OCI-LY3 (cell line): Measurements from ENCODE around the gene CNIH4.

Experiments
- H2AFZ ChIP-seq: fragments of 200-600, 300-600 bp; shearing (Covaris generic); 2 replicates; pipeline ENCODE4 v1.6.0; 2014; ENCODE audit warnings: antibody characterized with exemption, low read depth, low read length
- H3K27ac ChIP-seq: fragments of 200-600, 300-600 bp; sonication (generic); 2 replicates; pipeline ENCODE4 v1.5.1; 2014; ENCODE audit warnings: mild to moderate bottlenecking, low read length, moderate library complexity, mixed read lengths
- H3K27me3 ChIP-seq: fragments of 200-600, 300-600 bp; sonication (generic); 2 replicates; pipeline ENCODE4 v1.6.1; 2014; ENCODE audit warnings: low read depth, low read length, mixed read lengths
- H3K36me3 ChIP-seq: fragments of 200-600, 300-600 bp; sonication (generic); replicated peaks from 2 replicates; pipeline ENCODE3; 2014; ENCODE audit warnings: low read depth, low read length, mixed read lengths
- H3K4me1 ChIP-seq: fragments of 300-600, 200-600 bp; sonication (generic); 2 replicates; pipeline ENCODE4 v1.6.1; 2014; ENCODE audit warnings: low read length, mixed read lengths
- H3K4me2 ChIP-seq: fragments of 200-600, 300-600 bp; sonication (generic); 2 replicates; pipeline ENCODE4 v1.6.1; 2014; ENCODE audit warnings: low read length, mixed read lengths
- H3K4me3 ChIP-seq: fragments of 300-600, 200-600 bp; sonication (generic); 2 replicates; pipeline ENCODE4 v1.5.1; 2014; ENCODE audit warnings: antibody characterized with exemption, mild to moderate bottlenecking, low read length, moderate library complexity
- H3K79me2 ChIP-seq: fragments of 300-600, 200-600 bp; shearing (Covaris generic); 2 replicates; pipeline ENCODE4 v1.6.1; 2014; ENCODE audit warnings: mild to moderate bottlenecking, low read length, mixed read lengths
- H3K9ac ChIP-seq: fragments of 300-600, 200-600 bp; shearing (Covaris generic); 2 replicates; pipeline ENCODE4 v1.6.0; 2014; ENCODE audit warnings: mild to moderate bottlenecking, low read length, moderate library complexity
- H3K9me3 ChIP-seq: fragments of 200-600, 300-600 bp; shearing (Covaris generic); 2 replicates; pipeline ENCODE4 v1.6.1; 2014; ENCODE audit warnings: low read length, mixed read lengths; ENCODE audit not compliant: insufficient read depth
- H4K20me1 ChIP-seq: fragments of 200-600, 300-600 bp; sonication (generic); 2 replicates; pipeline ENCODE4 v1.6.1; 2016; ENCODE audit warnings: low read length, mixed read lengths; ENCODE audit not compliant: insufficient read depth
- EZH2phosphoT487 ChIP-seq: fragments of 200-600 bp; shearing (Covaris generic); IDR thresholded peaks from 2 replicates; pipeline ENCODE4 v1.6.1; 2018; ENCODE audit warnings: antibody characterized with exemption, mixed run types, low read depth
- TF ChIP-seq, protein P1 (sequence below): fragments of 200-600, 300-600 bp; sonication (generic); IDR thresholded peaks from 2 replicates; pipeline ENCODE4 v1.5.1; 2014; ENCODE audit warnings: antibody characterized with exemption, low read length, low read depth

Gene CNIH4

GRCh38 chr1:224404916-224405603 is 48.4 kb downstream of the CNIH4 start:
- H4K20me1 ChIP-seq, result peaks cover 26% of the 10 kb centered on the region
- H3K4me1 ChIP-seq, result peaks cover 26% of the 10 kb centered on the region
- H3K27ac ChIP-seq, result no peak overlapping the region
- no peak overlapping the region for H3K9ac ChIP-seq
- peaks cover 60% of the 10 kb centered on the region for H3K36me3 ChIP-seq
- H3K27me3 ChIP-seq, result no peaks in the 10 kb centered on the region
- no peak overlapping the region for H3K4me2 ChIP-seq
- no peak overlapping the region for H3K4me3 ChIP-seq
- no peak for TF ChIP-seq EZH2phosphoT487
- TF ChIP-seq, protein P1, sequence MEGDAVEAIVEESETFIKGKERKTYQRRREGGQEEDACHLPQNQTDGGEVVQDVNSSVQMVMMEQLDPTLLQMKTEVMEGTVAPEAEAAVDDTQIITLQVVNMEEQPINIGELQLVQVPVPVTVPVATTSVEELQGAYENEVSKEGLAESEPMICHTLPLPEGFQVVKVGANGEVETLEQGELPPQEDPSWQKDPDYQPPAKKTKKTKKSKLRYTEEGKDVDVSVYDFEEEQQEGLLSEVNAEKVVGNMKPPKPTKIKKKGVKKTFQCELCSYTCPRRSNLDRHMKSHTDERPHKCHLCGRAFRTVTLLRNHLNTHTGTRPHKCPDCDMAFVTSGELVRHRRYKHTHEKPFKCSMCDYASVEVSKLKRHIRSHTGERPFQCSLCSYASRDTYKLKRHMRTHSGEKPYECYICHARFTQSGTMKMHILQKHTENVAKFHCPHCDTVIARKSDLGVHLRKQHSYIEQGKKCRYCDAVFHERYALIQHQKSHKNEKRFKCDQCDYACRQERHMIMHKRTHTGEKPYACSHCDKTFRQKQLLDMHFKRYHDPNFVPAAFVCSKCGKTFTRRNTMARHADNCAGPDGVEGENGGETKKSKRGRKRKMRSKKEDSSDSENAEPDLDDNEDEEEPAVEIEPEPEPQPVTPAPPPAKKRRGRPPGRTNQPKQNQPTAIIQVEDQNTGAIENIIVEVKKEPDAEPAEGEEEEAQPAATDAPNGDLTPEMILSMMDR, result no peak
- H3K9me3 ChIP-seq, result no peaks in the 10 kb centered on the region
- no peak overlapping the region for H2AFZ ChIP-seq
- peaks cover 24% of the 10 kb centered on the region for H3K79me2 ChIP-seq

- peaks cover 64% of the 10 kb centered on the region for H3K36me3 ChIP-seq
- no peak overlapping the region for H3K4me2 ChIP-seq
- no peak overlapping the region for H3K27ac ChIP-seq
- no peak overlapping the region for H3K9ac ChIP-seq
- H3K9me3 ChIP-seq, result no peaks in the 10 kb centered on the region
- no peak overlapping the region for H3K4me3 ChIP-seq
- TF ChIP-seq, protein P1, result no peak
- no peak for TF ChIP-seq EZH2phosphoT487
- no peaks in the 10 kb centered on the region for H3K27me3 ChIP-seq
- peaks cover 26% of the 10 kb centered on the region for H3K4me1 ChIP-seq
- H3K79me2 ChIP-seq, result peaks cover 24% of the 10 kb centered on the region
- no peak overlapping the region for H2AFZ ChIP-seq
- peaks cover 26% of the 10 kb centered on the region for H4K20me1 ChIP-seq
These were observed 48.9 kb downstream of the CNIH4 start for GRCh38 chr1:224405604-224405970.

GRCh38 chr1:224406216-224406615 is 49.5 kb downstream of the CNIH4 start:
- Histone ChIP-seq H2AFZ (no peak overlapping the region), H3K9ac (no peak overlapping the region), H3K27ac (no peak overlapping the region), H3K27me3 (no peaks in the 10 kb centered on the region), H3K4me1 (peaks cover 26% of the 10 kb centered on the region), H3K4me2 (no peak overlapping the region), H3K79me2 (peaks cover 24% of the 10 kb centered on the region), H3K4me3 (no peak overlapping the region), H3K9me3 (no peaks in the 10 kb centered on the region), H4K20me1 (peaks cover 26% of the 10 kb centered on the region), H3K36me3 (peaks cover 62% of the 10 kb centered on the region)
- TF ChIP-seq EZH2phosphoT487, result no peak
- TF ChIP-seq, protein P1, result no peak

DNA sequence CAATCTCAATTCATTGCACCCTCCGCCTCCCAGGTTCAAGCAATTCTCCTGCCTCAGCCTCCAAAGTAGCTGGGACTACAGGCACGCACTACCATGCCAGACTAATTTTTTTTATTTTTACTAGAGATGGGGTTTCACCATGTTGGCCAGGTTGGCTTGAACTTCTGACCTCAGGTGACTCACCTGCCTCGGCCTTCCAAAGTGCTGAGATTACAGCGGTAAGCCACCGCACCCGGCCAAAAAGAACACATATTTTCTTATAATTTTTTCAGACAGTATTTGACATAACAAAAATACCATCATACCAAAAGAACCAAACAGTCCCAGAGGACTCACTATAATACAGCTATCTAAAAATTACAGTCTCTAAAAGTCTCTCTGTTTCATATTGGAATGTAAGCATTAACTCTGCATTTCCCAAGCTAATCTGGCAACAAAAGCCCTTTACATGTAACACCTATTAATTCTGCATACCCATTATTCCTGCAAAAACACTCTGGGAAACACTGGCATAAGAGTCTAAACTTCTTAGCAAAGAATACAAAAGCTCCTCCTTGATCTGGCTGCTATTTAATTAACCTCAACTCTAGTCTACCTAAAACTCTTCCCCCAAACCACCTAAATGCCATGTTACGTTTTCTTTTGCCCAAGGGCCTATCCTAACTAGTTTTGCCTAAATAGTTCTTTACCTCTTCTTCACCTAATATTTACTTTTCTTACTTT is 51.1 kb downstream of the CNIH4 start:
- no peak for TF ChIP-seq EZH2phosphoT487
- TF ChIP-seq, protein P1, result no peak
- H3K4me3 ChIP-seq, result no peak overlapping the region
- peaks cover 24% of the 10 kb centered on the region for H3K79me2 ChIP-seq
- H3K27me3 ChIP-seq, result no peaks in the 10 kb centered on the region
- peak overlapping the region; percentile 17; the same call in 1 of the 2 replicates for H3K4me2 ChIP-seq
- H3K27ac ChIP-seq, result no peak overlapping the region; the same call in 1 of the 2 replicates
- H3K9ac ChIP-seq, result no peak overlapping the region
- H3K9me3 ChIP-seq, result no peaks in the 10 kb centered on the region
- peaks cover 26% of the 10 kb centered on the region for H4K20me1 ChIP-seq
- no peak overlapping the region for H2AFZ ChIP-seq
- H3K4me1 ChIP-seq, result peaks cover 26% of the 10 kb centered on the region
- H3K36me3 ChIP-seq, result peaks cover 58% of the 10 kb centered on the region
